Liver (tissue), 9 donors: Measurements from ENCODE around the gene EMP3. TPM values are rescaled to one million over a fixed set of nuclear protein-coding genes. Genes with fewer than 3 reads are reported as not detected.

Source experiments
- DNase-seq: peaks from one replicate; pipeline ENCODE4 v3.0.0-alpha.2; 2017; ENCODE audit warnings: low spot score
- H3K27ac ChIP-seq, 2 donors: one replicate each; pipeline ENCODE4 v1.7.0; 2013; ENCODE audit warnings: inconsistent platforms in 2 of 2, low read length in 2 of 2, control low read depth in 1 of 2, low read depth in 1 of 2, mild to moderate bottlenecking in 1 of 2
- H3K27me3 ChIP-seq, 4 donors: one replicate each; pipeline versions ENCODE4 v1.6.1 to v1.7.0; 2013; ENCODE audit warnings: low read length in 3 of 4, inconsistent platforms in 1 of 4, mild to moderate bottlenecking in 1 of 4, moderate library complexity in 1 of 4; ENCODE audit not compliant: control insufficient read depth in 4 of 4, insufficient read depth in 4 of 4
- H3K36me3 ChIP-seq, 4 donors: one replicate each; pipeline versions ENCODE4 v1.6.1 to v1.7.0; 2013; ENCODE audit warnings: low read length in 3 of 4, mild to moderate bottlenecking in 3 of 4, low read depth in 1 of 4, moderate library complexity in 1 of 4; ENCODE audit not compliant: control insufficient read depth in 4 of 4, insufficient read depth in 3 of 4
- H3K4me1 ChIP-seq, 4 donors: one replicate each; pipeline versions ENCODE4 v1.6.1 to v1.7.0; 2013; ENCODE audit warnings: low read length in 3 of 4, mild to moderate bottlenecking in 3 of 4, moderate library complexity in 1 of 4; ENCODE audit not compliant: control insufficient read depth in 4 of 4, insufficient read depth in 4 of 4
- H3K4me3 ChIP-seq, 3 donors: one replicate each; pipeline versions ENCODE4 v1.6.1 to v1.7.0; 2013; ENCODE audit warnings: low read length in 3 of 3, control low read depth in 1 of 3, low read depth in 1 of 3, mild to moderate bottlenecking in 1 of 3
- H3K9ac ChIP-seq, 2 donors: one replicate each; pipeline ENCODE4 v1.7.0; 2013; ENCODE audit warnings: low read length in 2 of 2, mild to moderate bottlenecking in 2 of 2, moderate library complexity in 2 of 2, control low read depth in 1 of 2, low read depth in 1 of 2
- H3K9me3 ChIP-seq, 4 donors: one replicate each; pipeline versions ENCODE4 v1.6.1 to v1.7.0; 2013; ENCODE audit warnings: low read length in 3 of 4; ENCODE audit not compliant: control insufficient read depth in 4 of 4
- EGR1 ChIP-seq, 2 donors: IDR thresholded peaks; 2 replicates each; pipeline ENCODE4 v1.6.1; 2016 to 2018; ENCODE audit warnings: antibody characterized with exemption in 2 of 2, low read depth in 2 of 2
- FOXA1 ChIP-seq: IDR thresholded peaks from 2 replicates; pipeline ENCODE4 v1.6.1; 2016; ENCODE audit warnings: antibody characterized with exemption
- FOXA2 ChIP-seq: IDR thresholded peaks from 2 replicates; pipeline ENCODE4 v1.6.1; 2016; ENCODE audit warnings: antibody characterized with exemption
- GABPA ChIP-seq, 2 donors: IDR thresholded peaks in 1 of 2; conservative IDR thresholded peaks in 1 of 2; 2 replicates each; pipeline ENCODE4 v1.6.1; 2016; ENCODE audit warnings: antibody characterized with exemption in 2 of 2, mild to moderate bottlenecking in 1 of 2, moderate library complexity in 1 of 2
- HNF4A ChIP-seq, 2 donors: conservative IDR thresholded peaks; 2 replicates each; pipeline ENCODE4 v1.6.1; 2016; ENCODE audit warnings: antibody characterized with exemption in 2 of 2, mild to moderate bottlenecking in 2 of 2
- HNF4G ChIP-seq: IDR thresholded peaks from 2 replicates; pipeline ENCODE4 v1.6.1; 2016; ENCODE audit warnings: antibody characterized with exemption
- JUND ChIP-seq, 2 donors: IDR thresholded peaks; 2 replicates each; pipeline ENCODE4 v1.6.1; 2016; ENCODE audit warnings: antibody characterized with exemption in 2 of 2
- NR2F2 ChIP-seq: IDR thresholded peaks from 2 replicates; pipeline ENCODE4 v1.6.1; 2016; ENCODE audit warnings: antibody characterized with exemption
- RAD21 ChIP-seq, 2 donors: IDR thresholded peaks; 2 replicates each; pipeline ENCODE4 v1.6.1; 2016; ENCODE audit warnings: antibody characterized with exemption in 2 of 2, mild to moderate bottlenecking in 2 of 2
- RXRA ChIP-seq, 2 donors: IDR thresholded peaks; 2 replicates each; pipeline ENCODE4 v1.6.1; 2017 to 2018; ENCODE audit warnings: antibody characterized with exemption in 2 of 2, mild to moderate bottlenecking in 1 of 2
- SP1 ChIP-seq: IDR thresholded peaks from 2 replicates; pipeline ENCODE4 v1.6.1; 2018; ENCODE audit warnings: antibody characterized with exemption, mild to moderate bottlenecking
- TAF1 ChIP-seq: conservative IDR thresholded peaks from 2 replicates; pipeline ENCODE4 v1.6.1; 2016; ENCODE audit warnings: antibody characterized with exemption, mild to moderate bottlenecking
- YY1 ChIP-seq: IDR thresholded peaks from 2 replicates; pipeline ENCODE4 v1.6.1; 2016; ENCODE audit warnings: antibody characterized with exemption, mild to moderate bottlenecking
- WGBS: extraction: QIAGEN DNeasy Blood & Tissue Kit; methylation state at CpG from one replicate; pipeline ENCODE4 v1.1.7; 2013; 5-methylcytosine and 5-hydroxymethylcytosine counted together
- polyA plus RNA-seq, 2 donors: library from polyadenylated mRNA; stranded (reverse) in 1 of 2; unstranded in 1 of 2; fragments of 200-250 nt in 1 of 2; fragments of >200 nt in 1 of 2; fragmentation: Nextera tagmentation in 1 of 2; extraction: Ambion mirVana in 1 of 2; gene quantifications; one replicate each; pipeline versions ENCODE4 v1.2.1 to v1.2.3, GENCODE V29; 2013 to 2015
- total RNA-seq, 2 donors: library from RNA; depleted of rRNA; stranded (reverse); fragments of >200 nt; gene quantifications; one replicate each; pipeline ENCODE4 v1.2.3, GENCODE V29; 2014
- TF ChIP-seq, protein P1 (sequence below): IDR thresholded peaks from 2 replicates; pipeline ENCODE4 v1.6.1; 2016; ENCODE audit warnings: antibody characterized with exemption
- TF ChIP-seq, protein P2 (sequence below): IDR thresholded peaks from 2 replicates; pipeline ENCODE4 v1.6.1; 2016; ENCODE audit warnings: antibody characterized with exemption
- TF ChIP-seq, protein P3 (sequence below): fragments of 150-350 bp; IDR thresholded peaks from 2 replicates; pipeline ENCODE4 v1.5.1; 2017; ENCODE audit warnings: improper control_type of control experiment, low read depth, low read length; ENCODE audit not compliant: missing input control
- TF ChIP-seq, protein P4 (sequence below): IDR thresholded peaks from 2 replicates; pipeline ENCODE4 v1.6.1; 2016; ENCODE audit warnings: antibody characterized with exemption
- TF ChIP-seq, protein P5 (sequence below): IDR thresholded peaks from 2 replicates; pipeline ENCODE4 v1.6.1; 2016; ENCODE audit warnings: antibody characterized with exemption, mild to moderate bottlenecking
- donor health status: healthy.
- donor health status: healthy.
- donor health status: healthy.
- donor health status: healthy.
- donor health status: healthy.

EMP3 gene
- total and polyA plus RNA-seq, 4 donors: 4.5 to 16.6 (median 11.7) TPM

DNA sequence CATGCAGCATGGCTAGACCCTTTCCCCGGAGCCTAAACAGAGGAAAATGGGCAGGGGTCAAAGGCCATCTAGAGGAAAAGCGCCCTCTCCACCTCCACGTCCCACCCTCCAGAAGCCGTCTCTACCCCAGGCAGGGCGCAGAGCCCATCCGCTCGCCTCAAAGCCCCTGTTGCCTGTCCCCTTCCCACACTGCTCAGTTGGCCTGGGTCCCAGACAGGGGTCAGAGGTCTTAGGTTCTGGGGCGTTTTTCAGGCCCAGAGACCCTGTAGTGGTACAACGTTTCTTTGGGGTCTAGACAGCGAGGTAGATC, 38.1 kb downstream of the EMP3 start:
- no peak for DNase-seq
- H3K4me1 ChIP-seq: peaks cover 0 to 11% (median 6%) of the 10 kb centered on the region in 4 donors
- H3K4me3 ChIP-seq: peak overlapping the region; percentile 52 to 85 (median 67)
- peak in 1 of 2 donors; percentile 20 for TF ChIP-seq HNF4A (conservative IDR thresholded peaks at IDR 0.05)
- TF ChIP-seq GABPA (IDR thresholded peaks at IDR 0.05 in 1 of 2, conservative IDR thresholded peaks at IDR 0.05 in 1 of 2): no peak
- TF ChIP-seq NR2F2: peak; percentile 96
- peak overlapping the region; percentile 92 to 99 for H3K27ac ChIP-seq
- H3K27me3 ChIP-seq: no peaks in the 10 kb centered on the region
- WGBS: 1% methylated on average over 10 of the region's 10 CpGs
- peaks cover 0 to 6% (median under 1%) of the 10 kb centered on the region in 4 donors for H3K36me3 ChIP-seq
- H3K9me3 ChIP-seq: no peaks in the 10 kb centered on the region
- peak overlapping the region; percentile 84 to 97 for H3K9ac ChIP-seq

DNA sequence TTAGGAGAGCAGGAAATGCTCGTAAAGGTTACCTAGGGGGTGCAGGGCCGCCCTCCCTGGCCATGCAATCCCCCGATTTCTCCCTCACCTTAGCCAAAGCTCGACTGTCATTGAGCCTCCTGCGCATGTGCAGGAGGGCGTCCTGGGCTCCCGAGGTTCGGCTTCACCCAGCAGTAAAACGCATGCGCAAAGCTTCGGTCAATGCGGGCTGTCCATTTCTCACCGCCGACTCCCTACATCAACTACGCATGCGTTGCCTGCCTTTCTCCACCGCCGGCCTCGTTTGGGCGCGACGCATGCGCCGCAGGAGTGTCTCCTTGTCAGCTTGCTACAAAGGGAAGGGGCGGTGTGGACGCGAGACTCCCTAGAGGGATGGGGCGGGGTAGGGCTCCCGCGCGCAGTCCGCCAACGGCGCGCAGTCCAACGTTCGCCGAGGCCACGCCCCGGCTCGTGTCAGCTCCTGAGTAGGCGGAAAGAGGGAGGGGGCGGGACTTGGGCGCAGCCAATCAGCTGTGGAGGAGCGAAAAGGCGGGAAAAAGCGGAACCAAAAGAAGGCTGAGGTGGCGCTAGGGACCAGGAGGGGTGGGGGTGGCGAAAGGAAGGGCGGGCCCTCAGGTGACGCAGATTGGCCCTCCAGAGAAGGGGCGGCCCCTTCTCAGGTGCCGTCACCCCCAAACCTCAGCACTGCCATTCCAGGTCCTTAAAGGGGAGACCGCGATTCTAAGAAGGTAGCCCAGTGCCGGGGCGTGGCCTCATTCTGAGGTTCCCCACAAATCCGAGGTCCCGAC, 38.7 kb downstream of the EMP3 start, which contains the start of the genes SYNGR4 and TMEM143:
TSS of gene SYNGR4 (plus strand) at position 558 of the 788 bp plus-strand sequence. CDS start 1,476 bp downstream, outside the sequence.
TSS of gene TMEM143 (minus strand) at position 131 of the 788 bp plus-strand sequence. CDS start at position 111, 20 bp downstream.
- no peak for TF ChIP-seq JUND (IDR thresholded peaks at IDR 0.05)
- no peak for TF ChIP-seq RXRA (IDR thresholded peaks at IDR 0.05)
- TF ChIP-seq, protein P1, sequence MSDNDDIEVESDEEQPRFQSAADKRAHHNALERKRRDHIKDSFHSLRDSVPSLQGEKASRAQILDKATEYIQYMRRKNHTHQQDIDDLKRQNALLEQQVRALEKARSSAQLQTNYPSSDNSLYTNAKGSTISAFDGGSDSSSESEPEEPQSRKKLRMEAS: peak; percentile 10
- TF ChIP-seq FOXA2: no peak
- TF ChIP-seq, protein P2, sequence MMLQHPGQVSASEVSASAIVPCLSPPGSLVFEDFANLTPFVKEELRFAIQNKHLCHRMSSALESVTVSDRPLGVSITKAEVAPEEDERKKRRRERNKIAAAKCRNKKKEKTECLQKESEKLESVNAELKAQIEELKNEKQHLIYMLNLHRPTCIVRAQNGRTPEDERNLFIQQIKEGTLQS: no peak
- TF ChIP-seq GABPA (IDR thresholded peaks at IDR 0.05 in 1 of 2, conservative IDR thresholded peaks at IDR 0.05 in 1 of 2): peak in 1 of 2 donors; percentile 56
- TF ChIP-seq NR2F2: no peak
- no peak for TF ChIP-seq HNF4G
- TF ChIP-seq RAD21 (IDR thresholded peaks at IDR 0.05): no peak
- TF ChIP-seq YY1: peak; percentile 68
- peak; percentile 93 for TF ChIP-seq SP1
- TF ChIP-seq TAF1: no peak
- no peak for TF ChIP-seq FOXA1
- peak; percentile 49 to 55 for TF ChIP-seq HNF4A (conservative IDR thresholded peaks at IDR 0.05)
- TF ChIP-seq EGR1 (IDR thresholded peaks at IDR 0.05; ENCODE audit: low read depth in 2 of 2): peak; percentile 82 to 92
- TF ChIP-seq, protein P3, sequence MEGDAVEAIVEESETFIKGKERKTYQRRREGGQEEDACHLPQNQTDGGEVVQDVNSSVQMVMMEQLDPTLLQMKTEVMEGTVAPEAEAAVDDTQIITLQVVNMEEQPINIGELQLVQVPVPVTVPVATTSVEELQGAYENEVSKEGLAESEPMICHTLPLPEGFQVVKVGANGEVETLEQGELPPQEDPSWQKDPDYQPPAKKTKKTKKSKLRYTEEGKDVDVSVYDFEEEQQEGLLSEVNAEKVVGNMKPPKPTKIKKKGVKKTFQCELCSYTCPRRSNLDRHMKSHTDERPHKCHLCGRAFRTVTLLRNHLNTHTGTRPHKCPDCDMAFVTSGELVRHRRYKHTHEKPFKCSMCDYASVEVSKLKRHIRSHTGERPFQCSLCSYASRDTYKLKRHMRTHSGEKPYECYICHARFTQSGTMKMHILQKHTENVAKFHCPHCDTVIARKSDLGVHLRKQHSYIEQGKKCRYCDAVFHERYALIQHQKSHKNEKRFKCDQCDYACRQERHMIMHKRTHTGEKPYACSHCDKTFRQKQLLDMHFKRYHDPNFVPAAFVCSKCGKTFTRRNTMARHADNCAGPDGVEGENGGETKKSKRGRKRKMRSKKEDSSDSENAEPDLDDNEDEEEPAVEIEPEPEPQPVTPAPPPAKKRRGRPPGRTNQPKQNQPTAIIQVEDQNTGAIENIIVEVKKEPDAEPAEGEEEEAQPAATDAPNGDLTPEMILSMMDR: no peak
- TF ChIP-seq, protein P4, sequence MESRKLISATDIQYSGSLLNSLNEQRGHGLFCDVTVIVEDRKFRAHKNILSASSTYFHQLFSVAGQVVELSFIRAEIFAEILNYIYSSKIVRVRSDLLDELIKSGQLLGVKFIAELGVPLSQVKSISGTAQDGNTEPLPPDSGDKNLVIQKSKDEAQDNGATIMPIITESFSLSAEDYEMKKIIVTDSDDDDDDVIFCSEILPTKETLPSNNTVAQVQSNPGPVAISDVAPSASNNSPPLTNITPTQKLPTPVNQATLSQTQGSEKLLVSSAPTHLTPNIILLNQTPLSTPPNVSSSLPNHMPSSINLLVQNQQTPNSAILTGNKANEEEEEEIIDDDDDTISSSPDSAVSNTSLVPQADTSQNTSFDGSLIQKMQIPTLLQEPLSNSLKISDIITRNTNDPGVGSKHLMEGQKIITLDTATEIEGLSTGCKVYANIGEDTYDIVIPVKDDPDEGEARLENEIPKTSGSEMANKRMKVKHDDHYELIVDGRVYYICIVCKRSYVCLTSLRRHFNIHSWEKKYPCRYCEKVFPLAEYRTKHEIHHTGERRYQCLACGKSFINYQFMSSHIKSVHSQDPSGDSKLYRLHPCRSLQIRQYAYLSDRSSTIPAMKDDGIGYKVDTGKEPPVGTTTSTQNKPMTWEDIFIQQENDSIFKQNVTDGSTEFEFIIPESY: peak; percentile 83
- TF ChIP-seq, protein P5, sequence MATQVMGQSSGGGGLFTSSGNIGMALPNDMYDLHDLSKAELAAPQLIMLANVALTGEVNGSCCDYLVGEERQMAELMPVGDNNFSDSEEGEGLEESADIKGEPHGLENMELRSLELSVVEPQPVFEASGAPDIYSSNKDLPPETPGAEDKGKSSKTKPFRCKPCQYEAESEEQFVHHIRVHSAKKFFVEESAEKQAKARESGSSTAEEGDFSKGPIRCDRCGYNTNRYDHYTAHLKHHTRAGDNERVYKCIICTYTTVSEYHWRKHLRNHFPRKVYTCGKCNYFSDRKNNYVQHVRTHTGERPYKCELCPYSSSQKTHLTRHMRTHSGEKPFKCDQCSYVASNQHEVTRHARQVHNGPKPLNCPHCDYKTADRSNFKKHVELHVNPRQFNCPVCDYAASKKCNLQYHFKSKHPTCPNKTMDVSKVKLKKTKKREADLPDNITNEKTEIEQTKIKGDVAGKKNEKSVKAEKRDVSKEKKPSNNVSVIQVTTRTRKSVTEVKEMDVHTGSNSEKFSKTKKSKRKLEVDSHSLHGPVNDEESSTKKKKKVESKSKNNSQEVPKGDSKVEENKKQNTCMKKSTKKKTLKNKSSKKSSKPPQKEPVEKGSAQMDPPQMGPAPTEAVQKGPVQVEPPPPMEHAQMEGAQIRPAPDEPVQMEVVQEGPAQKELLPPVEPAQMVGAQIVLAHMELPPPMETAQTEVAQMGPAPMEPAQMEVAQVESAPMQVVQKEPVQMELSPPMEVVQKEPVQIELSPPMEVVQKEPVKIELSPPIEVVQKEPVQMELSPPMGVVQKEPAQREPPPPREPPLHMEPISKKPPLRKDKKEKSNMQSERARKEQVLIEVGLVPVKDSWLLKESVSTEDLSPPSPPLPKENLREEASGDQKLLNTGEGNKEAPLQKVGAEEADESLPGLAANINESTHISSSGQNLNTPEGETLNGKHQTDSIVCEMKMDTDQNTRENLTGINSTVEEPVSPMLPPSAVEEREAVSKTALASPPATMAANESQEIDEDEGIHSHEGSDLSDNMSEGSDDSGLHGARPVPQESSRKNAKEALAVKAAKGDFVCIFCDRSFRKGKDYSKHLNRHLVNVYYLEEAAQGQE: peak; percentile 74
- Histone ChIP-seq H3K9ac (peak within 1 kb of the TSS; percentile 84 to 97), H3K27me3 (no peaks in the 10 kb centered on the region), H3K9me3 (no peaks in the 10 kb centered on the region), H3K36me3 (peaks cover 0 to 4% (median under 1%) of the 10 kb centered on the region in 4 donors), H3K4me1 (peaks cover 0 to 11% (median 6%) of the 10 kb centered on the region in 4 donors), H3K4me3 (peak within 1 kb of the TSS; percentile 52 to 85 (median 67)), H3K27ac (peak within 1 kb of the TSS; percentile 92 to 99)
- 2% methylated on average over 59 of the region's 59 CpGs for WGBS
- DNase-seq: peak; percentile 97
